ENCODE measurements around the gene TNNI3. TPM values are rescaled to one million over a fixed set of nuclear protein-coding genes. Genes with fewer than 3 reads are reported as not detected.

TNNI3 gene
- total and polyA plus RNA-seq, 5 experiments from 2014 or later = not detected

- peaks cover 17 to 33% (median 23%) of the 10 kb centered on the region in 4 donors for H3K4me1 Mint-ChIP-seq
- ATAC-seq (no peak), DNase-seq (no peak)
- no peak overlapping the region for H3K4me3 Mint-ChIP-seq
- H3K9me3 Mint-ChIP-seq = peaks cover 0 to 8% (median 5%) of the 10 kb centered on the region in 9 donors
- POLR2A ChIA-PET = no interaction called here
- H3K27me3 Mint-ChIP-seq = peaks cover 41 to 92% (median 59%) of the 10 kb centered on the region in 5 donors
- peaks cover 4 to 16% (median 5%) of the 10 kb centered on the region in 3 donors for H3K36me3 Mint-ChIP-seq
- H3K27ac Mint-ChIP-seq = no peak overlapping the region
Measured at GRCh38 chr19:55169136-55169535, 11.6 kb upstream of the TNNI3 start.

DNA sequence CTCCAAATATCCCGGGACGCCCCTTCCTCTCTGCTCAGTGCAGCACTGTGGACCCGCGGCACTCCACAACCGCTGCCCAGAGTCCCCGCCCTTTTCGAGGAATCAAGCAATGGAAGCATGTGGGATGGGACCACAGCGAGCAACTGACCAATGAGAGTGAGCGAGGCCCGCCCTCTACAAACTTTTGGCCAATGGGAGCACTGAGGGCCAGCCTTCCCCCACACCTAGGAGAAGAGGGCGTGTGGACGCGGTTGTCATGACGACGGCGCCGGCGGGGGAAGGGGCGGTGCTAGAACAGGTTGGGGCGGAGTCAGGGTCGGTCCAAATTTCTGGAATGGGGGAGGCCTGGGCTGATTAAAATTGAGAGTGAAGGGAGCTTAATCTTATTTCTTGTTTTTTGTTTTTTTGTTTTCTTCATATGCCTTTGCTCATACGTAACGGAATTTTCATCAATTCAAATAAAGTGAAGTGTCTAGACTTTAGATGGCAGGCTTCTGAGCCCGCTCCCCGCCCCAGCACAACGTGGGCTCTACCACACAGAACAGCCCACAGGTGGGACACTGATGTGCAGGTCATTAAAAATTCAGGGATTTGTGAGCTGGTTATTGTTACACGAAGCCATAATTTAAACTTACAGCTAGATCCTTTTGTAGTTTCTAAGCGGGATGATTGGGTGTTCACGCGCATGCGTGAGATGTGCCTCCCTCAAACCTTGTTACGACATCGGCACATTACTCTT, 9.2 kb upstream of the TNNI3 start, which contains the start of gene DNAAF3:
Gene DNAAF3 (minus strand): TSS at position 84 of the 739 bp plus-strand sequence. CDS start 200 bp downstream, outside the sequence.
- peak within 1 kb of the TSS in 8 of 10 donors; percentile 19 to 92 (median 84) for H3K27ac Mint-ChIP-seq
- H3K36me3 Mint-ChIP-seq = peaks cover 4 to 16% (median 5%) of the 10 kb centered on the region in 3 donors
- ATAC-seq (peak; percentile 63 to 81), DNase-seq (peak; percentile 31 to 78 (median 54))
- peaks cover 37 to 90% (median 61%) of the 10 kb centered on the region in 5 donors for H3K27me3 Mint-ChIP-seq
- H3K4me3 Mint-ChIP-seq = peak within 1 kb of the TSS; percentile 1 to 88 (median 64)
- POLR2A ChIA-PET = interaction anchor here (0.8 kb wide), 1 partner anchor 14 kb away, joined by 4 read pairs; the partner anchor contains the start of gene SYT5
- peaks cover 8 to 14% (median 13%) of the 10 kb centered on the region in 4 donors for H3K4me1 Mint-ChIP-seq
- H3K9me3 Mint-ChIP-seq = peaks cover 0 to 7% (median 4%) of the 10 kb centered on the region in 9 donors

GRCh38 chr19:55165952-55166529, 8.5 kb upstream of the TNNI3 start:
- H3K27me3 Mint-ChIP-seq = peaks cover 33 to 88% (median 55%) of the 10 kb centered on the region in 5 donors

GRCh38 chr19:55161571-55162322, 4.2 kb upstream of the TNNI3 start:
- peaks cover 1 to 4% (median 4%) of the 10 kb centered on the region in 3 donors for H3K36me3 Mint-ChIP-seq
- DNase-seq (no peak), ATAC-seq (no peak)
- POLR2A ChIA-PET = no interaction called here
- no peak overlapping the region for H3K4me3 Mint-ChIP-seq
- H3K27ac Mint-ChIP-seq = no peak overlapping the region
- peaks cover 6 to 18% (median 14%) of the 10 kb centered on the region in 4 donors for H3K4me1 Mint-ChIP-seq
- H3K9me3 Mint-ChIP-seq = peaks cover 0 to 4% (median 2%) of the 10 kb centered on the region in 9 donors
- H3K27me3 Mint-ChIP-seq = peaks cover 19 to 85% (median 51%) of the 10 kb centered on the region in 5 donors

More at GRCh38 chr19:55165952-55166529, 8.5 kb upstream of the TNNI3 start:
- H3K36me3 Mint-ChIP-seq = peaks cover 4 to 16% (median 5%) of the 10 kb centered on the region in 3 donors
- peak overlapping the region in 4 of 10 donors; percentile 53 to 90 (median 82) for H3K27ac Mint-ChIP-seq
- H3K9me3 Mint-ChIP-seq = peaks cover 0 to 7% (median 4%) of the 10 kb centered on the region in 9 donors
- POLR2A ChIA-PET = no interaction called here
- H3K4me3 Mint-ChIP-seq = peak overlapping the region in 9 of 10 donors; percentile 1 to 88 (median 61)
- ATAC-seq (peak; percentile 62 to 65), DNase-seq (peak in 3 of 10 donors; percentile 57 to 73 (median 57))
- H3K4me1 Mint-ChIP-seq = peaks cover 8 to 14% (median 13%) of the 10 kb centered on the region in 4 donors

DNA sequence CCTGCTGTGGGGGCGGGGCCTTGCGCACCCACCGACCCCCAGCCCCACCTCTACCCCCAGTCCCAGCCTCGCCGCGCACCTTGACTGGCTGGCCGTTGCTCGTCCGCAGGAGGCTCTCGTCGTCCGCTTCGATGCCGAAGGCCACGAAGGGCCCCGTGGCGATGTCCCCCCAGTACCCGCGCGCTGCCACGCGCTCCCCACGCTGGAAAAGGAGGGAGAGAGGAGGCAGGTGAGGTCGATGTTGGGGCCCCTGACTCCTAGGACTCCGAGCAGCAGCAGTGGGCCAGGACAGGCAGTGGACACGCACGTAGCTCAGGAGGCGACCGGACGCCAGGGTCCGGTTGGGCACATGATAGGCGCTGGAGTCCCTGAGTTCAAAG, 3.4 kb upstream of the TNNI3 start:
- Mint-ChIP-seq H3K27me3 (peaks cover 14 to 83% (median 49%) of the 10 kb centered on the region in 5 donors), H3K36me3 (peaks cover 0 to 4% (median 0%) of the 10 kb centered on the region in 3 donors), H3K9me3 (peaks cover 0 to 4% (median 0%) of the 10 kb centered on the region in 9 donors), H3K27ac (peak overlapping the region in 1 of 10 donors; percentile 67), H3K4me1 (peaks cover 5 to 17% (median 11%) of the 10 kb centered on the region in 4 donors), H3K4me3 (no peak overlapping the region)
- ATAC-seq (no peak), DNase-seq (no peak)
- POLR2A ChIA-PET = interaction anchor here (1.2 kb wide), 1 partner anchor 20 kb away, joined by 4 read pairs; no protein-coding TSS in a partner anchor

DNA sequence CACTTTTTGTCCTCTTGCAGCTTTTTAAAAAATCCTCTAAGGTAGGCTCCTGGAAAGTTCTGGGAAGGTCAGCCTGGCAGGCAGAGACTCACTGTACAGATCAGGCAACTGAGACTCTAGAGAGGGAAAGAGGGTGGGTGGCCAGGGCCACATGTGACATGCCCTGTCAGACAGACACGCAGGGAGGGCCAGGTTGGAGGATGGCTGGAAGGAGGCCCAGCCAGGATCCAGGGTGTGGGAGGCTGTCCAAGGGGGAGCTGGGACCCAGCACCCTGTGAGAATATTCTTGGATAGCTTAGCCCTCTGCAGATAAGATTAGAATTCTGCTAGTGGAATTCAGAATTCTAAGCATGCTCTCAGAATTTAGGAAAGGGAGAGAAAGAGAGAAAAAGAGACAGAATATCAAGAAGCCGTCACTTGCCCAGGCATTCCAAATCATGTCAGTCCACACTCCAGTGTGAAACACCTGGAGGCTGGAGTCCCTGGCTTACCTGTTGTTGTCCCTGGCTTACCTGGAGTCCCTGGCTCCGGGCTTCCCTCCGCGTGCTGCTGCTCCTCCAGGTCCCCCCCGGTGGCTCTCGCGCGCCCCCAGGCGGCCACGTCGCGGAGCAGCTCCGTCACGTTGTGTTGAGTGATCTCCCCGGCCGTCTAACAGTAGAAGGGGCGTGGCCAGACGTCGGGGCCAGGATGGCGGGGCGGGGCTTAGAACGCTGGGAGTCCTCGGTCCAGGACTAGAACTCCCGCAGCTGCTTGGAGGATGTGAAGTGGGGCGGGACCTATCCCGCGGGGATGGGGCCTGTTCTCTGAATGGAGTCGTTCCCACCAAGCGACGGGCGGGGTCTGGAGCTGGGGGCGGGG, 2.8 kb upstream of the TNNI3 start:
- H3K9me3 Mint-ChIP-seq = peaks cover 0 to 4% (median 0%) of the 10 kb centered on the region in 9 donors
- peaks cover 3 to 17% (median 11%) of the 10 kb centered on the region in 4 donors for H3K4me1 Mint-ChIP-seq
- ATAC-seq (peak; percentile 91 to 95), DNase-seq (peak; percentile 77 to 92 (median 86))
- H3K27me3 Mint-ChIP-seq = peaks cover 14 to 80% (median 43%) of the 10 kb centered on the region in 5 donors
- H3K27ac Mint-ChIP-seq = peak overlapping the region in 4 of 10 donors; percentile 20 to 89 (median 58)
- peaks cover 0 to under 1% (median 0%) of the 10 kb centered on the region in 3 donors for H3K36me3 Mint-ChIP-seq
- POLR2A ChIA-PET = interaction anchor here (1.2 kb wide), 1 partner anchor 19 kb away, joined by 4 read pairs; no protein-coding TSS in a partner anchor
- H3K4me3 Mint-ChIP-seq = peak overlapping the region in 3 of 10 donors; percentile 12 to 24 (median 14)

DNA sequence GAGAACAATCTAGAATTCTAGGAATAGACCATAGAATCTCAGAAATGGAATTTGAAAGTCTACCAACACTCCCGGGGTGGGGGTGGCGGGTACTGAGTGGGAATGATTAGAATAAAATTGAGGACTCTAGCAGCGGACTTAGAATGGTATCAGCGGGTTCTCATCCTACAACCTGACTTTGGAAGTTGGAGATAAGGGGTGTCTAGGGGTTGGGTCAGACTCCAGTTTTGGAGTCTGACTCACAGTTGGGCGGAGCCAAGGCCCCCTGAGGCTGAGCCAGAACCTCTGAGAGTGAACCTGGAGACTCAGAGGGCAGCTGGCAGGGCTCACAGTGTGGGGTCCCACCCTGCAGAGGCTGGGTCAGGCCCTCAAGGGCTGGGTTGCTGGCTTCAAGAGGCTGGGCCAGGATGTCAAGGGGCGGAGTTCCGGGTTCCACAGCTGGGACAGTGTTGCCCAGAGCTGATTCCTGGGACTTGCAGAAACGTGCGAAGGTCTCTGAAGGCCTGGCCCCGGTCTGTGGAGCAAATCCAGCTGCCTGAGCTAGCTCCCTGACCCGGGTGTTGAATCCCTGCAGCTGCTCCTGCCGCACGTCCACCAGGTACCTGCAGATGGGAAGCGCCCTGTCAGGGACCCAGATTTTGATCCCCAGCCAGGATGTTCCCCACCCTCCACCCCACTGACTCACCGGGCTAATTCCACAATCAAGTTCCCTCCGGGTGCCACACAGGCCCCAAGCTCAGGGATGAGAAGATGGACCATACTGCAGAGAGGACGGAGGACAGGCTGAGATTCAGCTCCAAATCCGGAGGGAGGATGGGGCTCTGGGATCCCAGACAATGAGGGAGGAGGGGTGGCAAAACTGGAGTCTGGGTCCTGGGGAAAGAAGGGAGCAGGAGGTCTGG, 1.6 kb upstream of the TNNI3 start:
- POLR2A ChIA-PET = no interaction called here
- Mint-ChIP-seq H3K27me3 (peaks cover 16 to 76% (median 44%) of the 10 kb centered on the region in 5 donors), H3K9me3 (peaks cover 0 to 6% (median 2%) of the 10 kb centered on the region in 9 donors), H3K36me3 (peaks cover 0 to 3% (median 0%) of the 10 kb centered on the region in 3 donors), H3K27ac (no peak overlapping the region), H3K4me3 (no peak overlapping the region), H3K4me1 (peaks cover 9 to 24% (median 17%) of the 10 kb centered on the region in 4 donors)
- ATAC-seq (no peak), DNase-seq (no peak)

- H3K4me3 Mint-ChIP-seq = no peak overlapping the region
- H3K4me1 Mint-ChIP-seq = peaks cover 14 to 30% (median 22%) of the 10 kb centered on the region in 4 donors
- peak overlapping the region in 1 of 10 donors; percentile 40 for H3K27ac Mint-ChIP-seq
- ATAC-seq = no peak
- no peak for DNase-seq
- peaks cover 13 to 69% (median 39%) of the 10 kb centered on the region in 5 donors for H3K27me3 Mint-ChIP-seq
- peaks cover 0 to 12% (median 5%) of the 10 kb centered on the region in 9 donors for H3K9me3 Mint-ChIP-seq
- POLR2A ChIA-PET = no interaction called here
- H3K36me3 Mint-ChIP-seq = peaks cover 0 to 7% (median 0%) of the 10 kb centered on the region in 3 donors
Measured at GRCh38 chr19:55158423-55158822, 891 bp upstream of the TNNI3 start.

- H3K36me3 Mint-ChIP-seq = peaks cover 0 to 7% (median 2%) of the 10 kb centered on the region in 3 donors
- peaks cover 0 to 24% (median 13%) of the 10 kb centered on the region in 9 donors for H3K9me3 Mint-ChIP-seq
- POLR2A ChIA-PET = interaction anchor here (0.7 kb wide), 1 partner anchor 82 kb away, joined by 3 read pairs; no protein-coding TSS in a partner anchor
- peak overlapping the region in 9 of 10 donors; percentile 12 to 64 (median 53) for H3K4me3 Mint-ChIP-seq
- H3K4me1 Mint-ChIP-seq = peaks cover 22 to 42% (median 32%) of the 10 kb centered on the region in 4 donors
- peak in 1 of 2 donors; percentile 20 for ATAC-seq
- H3K27me3 Mint-ChIP-seq = peaks cover 9 to 62% (median 39%) of the 10 kb centered on the region in 5 donors
- peak in 7 of 10 donors; percentile 36 to 51 (median 40) for DNase-seq
- no peak overlapping the region for H3K27ac Mint-ChIP-seq
Measured at GRCh38 chr19:55156202-55157063, 1.1 kb downstream of the TNNI3 start.

All from naive thymus-derived CD8-positive, alpha-beta T cell (primary cell).